ENCODE data around the gene TSSK1B.

TSSK1B gene

DNA sequence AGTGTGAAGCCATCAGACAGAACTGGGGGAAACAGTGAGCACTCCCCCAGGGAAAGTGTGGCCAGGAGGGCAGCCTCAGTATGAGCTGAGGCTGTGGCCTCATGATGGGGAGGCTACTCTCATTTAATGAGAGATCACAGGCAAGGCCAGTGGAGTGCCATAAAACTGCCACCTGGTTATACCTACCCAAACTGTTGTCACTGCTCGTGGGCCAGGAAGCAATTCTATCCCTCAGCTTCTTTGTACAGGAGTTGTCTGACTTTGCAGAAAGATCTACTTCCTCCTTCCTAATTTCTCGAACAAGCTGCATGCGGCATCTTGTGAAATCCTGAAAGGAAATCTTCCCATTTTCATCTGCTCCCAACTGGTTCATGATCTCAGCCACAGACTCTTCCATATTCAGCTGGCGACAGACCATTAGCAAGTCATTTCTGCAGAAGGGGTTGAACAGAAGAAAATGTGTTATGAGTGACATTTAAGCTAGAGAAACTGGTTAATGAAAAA lies 50.0 kb downstream of the TSSK1B start:
- no peak for DNase-seq (ENCODE audit: low read depth)

DNA sequence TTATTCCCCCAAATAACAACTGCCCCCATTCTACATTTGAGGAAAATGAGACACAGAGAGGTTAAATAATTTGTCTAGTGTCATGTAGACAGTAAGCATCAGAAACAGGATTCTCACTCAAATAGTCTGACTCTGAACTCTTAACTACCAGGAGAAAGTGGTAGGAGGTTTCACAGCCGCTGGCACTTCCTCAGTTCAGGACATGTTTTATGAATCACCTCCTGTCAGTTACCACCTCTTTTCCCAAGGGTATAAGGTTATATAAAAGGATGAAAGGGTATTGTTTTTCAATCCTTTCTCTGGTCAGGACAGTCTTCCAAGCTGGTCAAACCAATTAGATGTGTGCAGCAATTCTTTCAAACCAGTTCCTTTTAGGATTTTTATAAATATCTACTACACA lies 52.1 kb downstream of the TSSK1B start:
- no peak overlapping the region for H3K4me3 ChIP-seq (ENCODE audit: low read depth, low read length)
- TF ChIP-seq, protein P1, sequence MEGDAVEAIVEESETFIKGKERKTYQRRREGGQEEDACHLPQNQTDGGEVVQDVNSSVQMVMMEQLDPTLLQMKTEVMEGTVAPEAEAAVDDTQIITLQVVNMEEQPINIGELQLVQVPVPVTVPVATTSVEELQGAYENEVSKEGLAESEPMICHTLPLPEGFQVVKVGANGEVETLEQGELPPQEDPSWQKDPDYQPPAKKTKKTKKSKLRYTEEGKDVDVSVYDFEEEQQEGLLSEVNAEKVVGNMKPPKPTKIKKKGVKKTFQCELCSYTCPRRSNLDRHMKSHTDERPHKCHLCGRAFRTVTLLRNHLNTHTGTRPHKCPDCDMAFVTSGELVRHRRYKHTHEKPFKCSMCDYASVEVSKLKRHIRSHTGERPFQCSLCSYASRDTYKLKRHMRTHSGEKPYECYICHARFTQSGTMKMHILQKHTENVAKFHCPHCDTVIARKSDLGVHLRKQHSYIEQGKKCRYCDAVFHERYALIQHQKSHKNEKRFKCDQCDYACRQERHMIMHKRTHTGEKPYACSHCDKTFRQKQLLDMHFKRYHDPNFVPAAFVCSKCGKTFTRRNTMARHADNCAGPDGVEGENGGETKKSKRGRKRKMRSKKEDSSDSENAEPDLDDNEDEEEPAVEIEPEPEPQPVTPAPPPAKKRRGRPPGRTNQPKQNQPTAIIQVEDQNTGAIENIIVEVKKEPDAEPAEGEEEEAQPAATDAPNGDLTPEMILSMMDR (IDR thresholded peaks at IDR 0.05; ENCODE audit: low read depth, low read length, missing control alignments), result no peak
- DNase-seq (ENCODE audit: low read depth), result no peak

More for the DNA sequence above, 50.0 kb downstream of the TSSK1B start:
- TF ChIP-seq, protein P1 (IDR thresholded peaks at IDR 0.05; ENCODE audit: low read depth, low read length, missing control alignments), result no peak
- H3K4me3 ChIP-seq (ENCODE audit: low read depth, low read length), result no peak overlapping the region

Measured in GM12864 (cell line).